PC-9 (cell line): Measurements from ENCODE around the gene FAM184A. TPM values are rescaled to one million over a fixed set of nuclear protein-coding genes. Genes with fewer than 3 reads are reported as not detected.

ENCODE experiments used
- BruUV-seq: library from RNA; stranded (reverse); fragments of 400-500 nt; replicated peaks from 2 replicates; lab custom pipeline; 2021; lab: Mats Ljungman, UMichigan
- CTCF ChIA-PET: fragments of 300-600 bp; sonication (Branson Sonifier 250); formaldehyde crosslinking; loops from one replicate; lab custom pipeline; 2022; ENCODE audit warnings: antibody characterized with exemption; lab: Charles Lee
- POLR2A ChIA-PET: fragments of 300-600 bp; sonication (Branson Sonifier 250); formaldehyde crosslinking; loops from one replicate; lab custom pipeline; 2022; ENCODE audit warnings: antibody characterized with exemption; ENCODE audit not compliant: unreplicated experiment; lab: Charles Lee
- DNase-seq, 2 experiments: peaks; one replicate each; pipeline versions ENCODE4 v3.0.0 to v3.0.0-alpha.2; 2015 to 2022; ENCODE audit warnings: mixed read lengths in 1 of 2
- H2AFZ ChIP-seq: fragments of 200-600 bp; sonication (generic); 2 replicates; pipeline ENCODE4 v1.8.1; 2017; ENCODE audit warnings: antibody characterized with exemption
- H3F3A ChIP-seq: fragments of 200-600 bp; sonication (generic); 2 replicates; pipeline ENCODE4 v1.8.1; 2017; ENCODE audit warnings: antibody characterized with exemption, mild to moderate bottlenecking, low read depth; ENCODE audit not compliant: insufficient read depth
- H3K27ac ChIP-seq: fragments of 200-600 bp; sonication (generic); 2 replicates; pipeline ENCODE4 v1.6.1; 2016; ENCODE audit warnings: mixed run types
- H3K27me3 ChIP-seq: fragments of 200-600 bp; sonication (generic); 2 replicates; pipeline ENCODE4 v1.6.1; 2016; ENCODE audit warnings: low read depth, mixed run types; ENCODE audit not compliant: insufficient read depth
- H3K36me3 ChIP-seq: fragments of 200-600 bp; sonication (generic); 2 replicates; pipeline ENCODE4 v1.6.1; 2016; ENCODE audit warnings: low read depth, mixed run types
- H3K4me1 ChIP-seq: fragments of 200-600 bp; sonication (generic); replicated peaks from 2 replicates; pipeline ENCODE4 v1.6.1; 2016; ENCODE audit warnings: mixed run types; ENCODE audit not compliant: insufficient read depth
- H3K4me2 ChIP-seq: fragments of 200-600 bp; sonication (generic); 2 replicates; pipeline ENCODE4 v1.6.1; 2017; ENCODE audit warnings: mixed run types
- H3K4me3 ChIP-seq: fragments of 200-600 bp; sonication (generic); 2 replicates; pipeline ENCODE4 v1.6.1; 2016; ENCODE audit warnings: mixed run types
- H3K79me2 ChIP-seq: fragments of 200-600 bp; sonication (generic); 2 replicates; pipeline ENCODE4 v1.6.1; 2017; ENCODE audit warnings: low read depth, mixed run types
- H3K9me2 ChIP-seq: fragments of 200-600 bp; sonication (generic); 2 replicates; pipeline ENCODE4 v1.8.1; 2017; ENCODE audit warnings: mild to moderate bottlenecking; ENCODE audit not compliant: insufficient read depth
- H3K9me3 ChIP-seq: fragments of 200-600 bp; sonication (generic); 2 replicates; pipeline ENCODE4 v1.8.1; 2016; ENCODE audit warnings: low read depth; ENCODE audit not compliant: insufficient read depth
- H4K20me1 ChIP-seq: fragments of 200-600 bp; sonication (generic); 2 replicates; pipeline ENCODE4 v1.8.1; 2017; ENCODE audit not compliant: insufficient read depth
- EZH2 ChIP-seq: fragments of 200-600 bp; sonication (generic); IDR thresholded peaks from 2 replicates; pipeline ENCODE4 v1.8.0; 2017; ENCODE audit warnings: antibody characterized with exemption, low read depth
- intact Hi-C: fragments of 100-400 bp; cut with micrococcal nuclease; formaldehyde crosslinking; loops from one replicate; pipeline ENCODE4 v1.10.0; 2022; ENCODE audit not compliant: unreplicated experiment
- total RNA-seq: library from RNA; stranded (reverse); gene quantifications from 2 replicates; pipeline ENCODE4 v1.2.3, GENCODE V29; 2021
- TF ChIP-seq, protein P1 (sequence below): fragments of 200-600 bp; sonication (generic); conservative IDR thresholded peaks from 2 replicates; pipeline ENCODE4 v1.6.1; 2017; ENCODE audit warnings: mixed run types, antibody characterized with exemption, mild to moderate bottlenecking, moderate library complexity

Gene FAM184A
- total RNA-seq, 1 experiment from 2014 or later = 0.85 TPM

DNA sequence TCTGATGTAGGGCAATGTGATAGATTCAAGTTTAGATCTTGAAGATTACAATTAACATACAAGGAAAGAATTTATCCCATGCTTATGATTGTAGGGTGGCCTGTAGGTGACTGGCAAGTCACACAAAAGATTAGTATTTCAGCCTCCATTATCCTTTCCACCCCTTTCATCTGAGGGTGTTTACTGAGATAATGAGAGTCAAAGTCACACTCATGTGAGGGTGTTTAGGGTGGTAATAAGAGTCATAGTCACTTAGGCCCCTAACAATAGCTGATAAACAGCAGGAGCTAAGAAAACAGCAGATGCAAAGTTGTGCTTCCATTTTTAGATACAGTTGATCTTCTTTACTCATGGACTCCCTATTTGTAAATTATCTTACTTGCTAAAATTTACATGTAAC is 11.4 kb downstream of the FAM184A start:
- Histone ChIP-seq H3K9me2 (no peaks in the 10 kb centered on the region), H2AFZ (no peak overlapping the region), H3K27me3 (no peaks in the 10 kb centered on the region), H3K36me3 (no peaks in the 10 kb centered on the region), H3F3A (no peaks in the 10 kb centered on the region), H3K4me1 (no peaks in the 10 kb centered on the region), H3K4me3 (no peak overlapping the region), H3K4me2 (no peak overlapping the region), H3K27ac (no peak overlapping the region), H3K9me3 (no peaks in the 10 kb centered on the region), H3K79me2 (no peaks in the 10 kb centered on the region), H4K20me1 (no peaks in the 10 kb centered on the region; the same call in 1 of the 2 replicates)
- no TSS peak for BruUV-seq
- no peak for DNase-seq
- POLR2A ChIA-PET = no interaction called here
- no peak for TF ChIP-seq EZH2
- TF ChIP-seq, protein P1, sequence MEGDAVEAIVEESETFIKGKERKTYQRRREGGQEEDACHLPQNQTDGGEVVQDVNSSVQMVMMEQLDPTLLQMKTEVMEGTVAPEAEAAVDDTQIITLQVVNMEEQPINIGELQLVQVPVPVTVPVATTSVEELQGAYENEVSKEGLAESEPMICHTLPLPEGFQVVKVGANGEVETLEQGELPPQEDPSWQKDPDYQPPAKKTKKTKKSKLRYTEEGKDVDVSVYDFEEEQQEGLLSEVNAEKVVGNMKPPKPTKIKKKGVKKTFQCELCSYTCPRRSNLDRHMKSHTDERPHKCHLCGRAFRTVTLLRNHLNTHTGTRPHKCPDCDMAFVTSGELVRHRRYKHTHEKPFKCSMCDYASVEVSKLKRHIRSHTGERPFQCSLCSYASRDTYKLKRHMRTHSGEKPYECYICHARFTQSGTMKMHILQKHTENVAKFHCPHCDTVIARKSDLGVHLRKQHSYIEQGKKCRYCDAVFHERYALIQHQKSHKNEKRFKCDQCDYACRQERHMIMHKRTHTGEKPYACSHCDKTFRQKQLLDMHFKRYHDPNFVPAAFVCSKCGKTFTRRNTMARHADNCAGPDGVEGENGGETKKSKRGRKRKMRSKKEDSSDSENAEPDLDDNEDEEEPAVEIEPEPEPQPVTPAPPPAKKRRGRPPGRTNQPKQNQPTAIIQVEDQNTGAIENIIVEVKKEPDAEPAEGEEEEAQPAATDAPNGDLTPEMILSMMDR = no peak
- CTCF ChIA-PET = no interaction called here
- intact Hi-C loops = no loop called here

DNA sequence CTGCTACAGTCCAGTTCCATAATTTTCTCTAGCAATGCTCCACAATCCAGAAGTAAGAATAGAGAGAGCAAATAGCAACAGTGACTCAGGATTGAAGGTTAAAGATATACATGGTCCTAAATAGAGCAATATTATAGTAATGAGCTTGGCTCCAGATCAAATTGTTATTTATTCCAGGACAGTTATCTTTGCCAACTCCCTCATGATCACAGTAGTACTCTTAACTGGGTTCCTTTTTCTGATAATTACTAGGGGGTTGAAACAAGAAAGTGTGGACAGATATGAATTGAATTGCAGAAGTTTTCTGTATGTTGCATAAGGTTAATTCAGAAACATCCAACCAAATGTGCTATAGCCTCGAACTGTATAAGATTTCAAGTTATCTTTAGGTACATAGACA is 11.9 kb downstream of the FAM184A start:
- Histone ChIP-seq H3F3A (no peaks in the 10 kb centered on the region), H3K4me1 (no peaks in the 10 kb centered on the region), H3K36me3 (no peaks in the 10 kb centered on the region), H2AFZ (no peak overlapping the region), H3K9me3 (no peaks in the 10 kb centered on the region), H3K9me2 (no peaks in the 10 kb centered on the region), H3K4me3 (no peak overlapping the region), H3K27ac (no peak overlapping the region), H3K4me2 (no peak overlapping the region), H3K79me2 (no peaks in the 10 kb centered on the region), H4K20me1 (no peaks in the 10 kb centered on the region; the same call in 1 of the 2 replicates), H3K27me3 (no peaks in the 10 kb centered on the region)
- intact Hi-C loops = no loop called here
- no peak for TF ChIP-seq EZH2
- TF ChIP-seq, protein P1 = no peak
- no peak for DNase-seq
- BruUV-seq = no TSS peak
- ChIA-PET POLR2A (no interaction called here), CTCF (no interaction called here)

DNA sequence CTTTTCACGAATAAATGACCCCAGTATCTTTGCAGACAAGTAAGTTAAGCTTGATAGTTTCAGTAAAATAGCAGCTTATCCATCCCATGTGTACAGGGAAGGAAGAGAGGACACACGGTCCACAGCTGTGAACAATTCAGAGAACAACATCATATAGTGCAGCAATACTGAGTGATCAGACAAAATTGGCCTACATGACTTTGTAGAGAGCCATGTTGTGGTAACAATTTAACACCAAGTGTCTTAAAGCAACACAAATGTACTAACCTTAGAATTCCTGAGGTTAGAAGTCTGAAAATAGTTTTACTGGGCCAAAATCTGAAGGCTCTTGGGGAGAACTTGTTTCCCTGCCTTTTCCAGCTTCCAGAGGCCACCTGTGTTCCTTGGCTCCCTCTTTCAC is 12.5 kb downstream of the FAM184A start:
- Histone ChIP-seq H3K27ac (no peak overlapping the region), H3K79me2 (no peaks in the 10 kb centered on the region), H3K36me3 (no peaks in the 10 kb centered on the region), H4K20me1 (no peaks in the 10 kb centered on the region; the same call in 1 of the 2 replicates), H3K4me3 (no peak overlapping the region), H2AFZ (no peak overlapping the region; the same call in 1 of the 2 replicates), H3K9me3 (no peaks in the 10 kb centered on the region), H3K4me2 (no peak overlapping the region), H3K4me1 (no peaks in the 10 kb centered on the region), H3K9me2 (no peaks in the 10 kb centered on the region), H3F3A (no peaks in the 10 kb centered on the region), H3K27me3 (no peaks in the 10 kb centered on the region)
- TF ChIP-seq, protein P1 = no peak
- TF ChIP-seq EZH2 = no peak
- ChIA-PET POLR2A (no interaction called here), CTCF (no interaction called here)
- no TSS peak for BruUV-seq
- DNase-seq = no peak
- intact Hi-C loops = no loop called here
